Kidney glomerular epithelial cell (primary cell): ENCODE results near the gene ANKS1B.
"Not testable (repeated sequence)": the region's sequence is repeated elsewhere in the genome, so short reads cannot be mapped to it uniquely, and the experiment has no call there.

ENCODE experiments used
- DNase-seq: peaks from one replicate; lab custom pipeline; 2025; lab: John Stamatoyannopoulos, UW

Gene ANKS1B

DNA sequence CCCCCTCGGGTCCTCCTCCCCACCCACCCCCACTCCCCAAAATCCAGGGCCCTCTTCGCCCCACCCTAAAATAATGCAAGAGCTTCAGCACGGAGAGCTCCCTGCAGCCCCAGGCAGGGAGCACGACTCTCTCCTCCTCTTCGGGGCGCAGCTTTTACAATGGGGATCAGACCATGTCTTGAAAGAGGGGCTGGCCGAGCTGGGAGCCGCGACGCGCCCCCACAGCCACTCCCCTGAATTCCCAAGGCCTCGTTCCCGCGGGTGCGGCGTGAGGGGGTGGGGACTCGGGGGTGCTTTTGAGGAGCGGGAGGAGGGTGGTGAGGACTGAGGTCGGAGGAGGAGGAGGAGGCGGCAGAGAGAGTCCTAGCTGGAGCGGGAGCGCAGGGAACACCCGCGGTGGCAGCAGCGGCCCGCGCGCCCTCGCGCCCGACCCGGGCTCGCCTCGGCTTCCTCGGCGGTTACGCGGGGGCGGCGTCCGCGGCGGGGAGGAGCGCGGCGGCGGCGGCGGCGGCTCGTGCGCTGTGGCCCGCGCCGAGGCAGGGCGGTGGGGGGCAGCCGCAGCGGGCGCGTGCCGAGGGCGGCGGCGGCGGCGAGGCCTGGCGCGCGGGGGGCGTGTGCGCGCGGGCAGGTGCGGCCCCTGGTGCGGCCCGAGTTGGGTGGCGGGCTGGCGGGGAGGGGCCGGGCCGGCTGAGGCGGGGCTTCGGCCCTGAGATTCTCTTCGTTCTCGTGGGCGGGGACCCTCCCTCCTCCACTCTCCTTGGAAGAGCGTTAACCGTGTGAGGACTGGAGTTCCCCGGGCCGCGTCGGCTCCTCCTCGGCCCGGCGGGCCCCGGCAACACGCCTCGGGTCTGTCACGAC, at the start of gene ANKS1B:
Gene ANKS1B (minus strand): TSS at position 666 of the 858 bp plus-strand sequence. CDS start 699 bp downstream, outside the sequence.
- peak; percentile 30 for DNase-seq

DNA sequence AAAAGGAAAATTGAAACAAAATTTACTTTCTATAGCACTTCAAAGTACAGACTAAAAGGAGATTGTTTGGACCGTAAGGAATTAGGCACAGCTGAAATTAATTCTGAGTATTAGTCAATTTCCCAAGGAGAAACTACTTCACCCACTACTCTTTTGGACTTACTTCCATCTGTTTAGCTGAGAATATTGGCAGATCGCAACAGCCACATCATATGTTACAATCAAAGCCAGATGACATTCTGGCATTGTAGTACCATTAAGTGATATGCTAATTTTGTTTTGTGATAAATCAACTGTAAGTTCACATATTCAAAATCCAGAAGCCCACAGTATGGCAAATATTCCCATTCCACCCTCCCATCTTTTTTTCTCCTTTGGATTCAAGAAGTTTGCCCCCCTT, 47.1 kb upstream of the ANKS1B start:
- no peak for DNase-seq

DNA sequence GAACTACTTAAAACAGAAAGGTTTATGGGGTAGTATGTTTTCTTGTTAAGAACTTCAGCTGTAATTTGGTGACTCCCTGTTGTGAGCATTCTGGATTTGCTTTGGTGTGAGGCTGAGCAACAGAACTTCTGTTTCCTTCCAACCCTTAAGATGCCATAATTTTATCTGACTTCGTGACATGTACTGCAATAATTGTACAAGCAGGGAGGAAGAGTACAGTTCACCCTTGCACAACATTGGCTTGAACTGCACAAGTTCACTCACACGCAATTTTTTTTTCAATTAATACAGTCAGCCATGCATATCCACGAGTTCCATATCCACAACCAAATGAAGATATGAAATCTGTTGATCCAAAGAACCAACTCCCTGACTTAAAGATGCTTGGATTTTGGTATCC, 42.9 kb upstream of the ANKS1B start:
- DNase-seq = no peak

DNA sequence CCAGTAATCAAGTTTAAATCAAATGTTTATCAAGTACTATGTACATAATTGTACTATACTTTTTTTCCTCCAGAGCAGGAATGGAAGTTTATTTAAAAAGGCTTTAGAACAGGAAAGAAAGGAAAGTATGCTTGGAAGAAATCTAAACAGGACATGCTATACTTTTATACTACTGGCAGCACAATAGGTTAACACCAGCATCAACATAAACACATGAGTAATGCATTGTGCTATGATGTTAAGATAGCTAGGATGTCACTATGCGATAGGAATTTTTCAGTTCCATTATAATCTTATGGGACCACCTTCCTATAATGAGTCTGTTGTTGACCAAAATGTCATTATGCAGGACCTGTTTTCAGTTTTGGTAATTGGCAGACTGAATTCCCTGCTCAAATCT, 41.5 kb upstream of the ANKS1B start:
- DNase-seq = no peak

DNA sequence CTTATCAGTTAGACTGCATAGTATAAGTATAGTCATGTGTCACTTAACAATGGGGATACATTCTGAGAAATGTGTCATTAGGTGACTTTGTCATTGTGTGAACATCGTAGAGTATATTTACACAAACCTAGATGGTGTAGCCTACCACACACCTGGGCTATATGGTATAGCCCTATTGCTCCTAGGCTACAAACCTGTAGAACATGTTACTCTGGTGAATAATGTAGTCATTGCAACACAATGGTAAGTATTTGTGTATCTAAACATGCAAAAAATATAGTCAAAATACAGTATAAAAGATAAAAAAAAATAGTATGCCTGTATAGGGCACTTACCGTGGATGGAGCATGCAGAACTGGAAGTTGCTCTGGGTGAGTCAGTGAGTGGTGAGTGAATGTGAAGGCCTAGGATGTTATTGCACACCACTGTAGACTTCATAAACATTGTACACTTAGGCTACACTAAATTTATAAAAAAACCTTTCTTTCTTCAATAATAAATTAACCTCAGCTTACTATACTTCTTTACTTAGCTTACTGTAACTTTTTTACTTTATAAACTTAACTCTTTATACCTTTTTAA, 40.3 kb upstream of the ANKS1B start:
- DNase-seq = no peak

DNA sequence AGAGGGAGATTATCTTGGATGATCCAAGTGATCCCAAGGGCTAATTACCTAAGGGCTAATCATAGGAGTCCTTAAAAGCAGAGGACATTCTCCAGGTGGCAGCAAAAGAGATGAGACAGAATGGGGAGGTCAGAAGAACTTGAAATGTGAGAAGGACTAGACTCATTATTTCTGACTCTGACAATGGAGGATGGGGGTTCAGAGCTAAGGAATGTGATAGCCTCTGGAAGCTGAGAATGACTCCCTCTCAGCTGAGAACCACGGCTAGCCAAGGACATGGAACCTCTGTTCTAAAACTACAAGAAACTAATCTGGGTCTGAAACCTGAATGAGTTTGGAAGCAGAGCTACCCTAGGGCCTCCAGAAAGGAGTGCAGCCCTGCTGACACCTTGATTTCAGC, 35.6 kb upstream of the ANKS1B start:
- DNase-seq = no peak

DNA sequence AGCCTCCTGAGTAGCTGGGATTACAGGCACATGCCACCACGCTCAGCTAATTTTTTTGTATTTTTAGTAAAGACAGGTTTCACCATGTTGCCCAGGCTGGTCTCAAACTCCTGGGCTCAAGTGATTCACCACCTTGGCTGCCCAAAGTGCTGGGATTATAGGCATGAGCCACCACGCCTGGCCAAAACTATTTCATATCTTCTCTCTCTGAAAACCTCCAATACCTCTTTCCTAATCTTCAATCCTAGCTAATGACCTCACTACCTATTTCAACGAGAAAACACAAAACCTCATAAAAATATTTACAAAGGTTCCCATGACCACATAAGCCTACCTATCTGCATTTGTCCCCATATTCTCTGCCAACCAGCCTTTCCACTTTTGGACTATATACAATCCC, 32.3 kb upstream of the ANKS1B start:
- no peak for DNase-seq

DNA sequence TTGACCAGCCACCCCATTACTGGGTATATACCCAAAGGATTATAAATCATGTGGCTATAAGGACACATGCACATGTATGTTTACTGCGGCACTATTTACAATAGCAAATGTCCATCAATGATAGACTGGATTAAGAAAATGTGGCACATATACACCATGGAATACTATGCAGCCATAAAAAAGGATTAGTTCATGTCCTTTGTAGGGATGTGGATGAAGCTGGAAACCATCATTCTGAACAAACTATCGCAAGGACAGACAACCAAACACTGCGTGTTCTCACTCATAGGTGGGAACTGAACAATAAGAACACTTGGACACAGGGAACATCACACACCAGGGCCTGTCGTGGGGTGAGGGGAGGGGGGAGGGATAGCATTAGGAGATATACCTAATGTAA, 31.6 kb upstream of the ANKS1B start:
- not testable (repeated sequence) for DNase-seq

DNA sequence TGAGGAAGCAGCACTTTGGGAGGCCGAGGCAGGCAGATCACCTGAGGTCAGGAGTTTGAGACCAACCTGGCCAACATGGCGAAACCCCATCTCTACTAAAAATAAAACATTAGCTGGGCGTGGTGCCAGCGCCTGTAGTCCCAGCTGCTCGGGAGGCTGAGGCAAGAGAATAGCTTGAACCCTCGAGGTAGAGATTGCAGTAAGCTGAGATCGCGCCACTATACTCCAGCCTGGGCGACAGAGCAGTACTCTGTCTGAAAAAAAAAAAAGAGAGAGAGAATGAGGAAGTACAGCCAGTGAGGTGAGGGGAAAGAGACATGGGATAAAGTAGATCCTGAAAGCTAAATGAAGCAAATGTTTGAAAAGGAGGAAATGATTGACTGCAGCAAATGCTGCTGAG, 21.1 kb upstream of the ANKS1B start:
- DNase-seq = not testable (repeated sequence)

DNA sequence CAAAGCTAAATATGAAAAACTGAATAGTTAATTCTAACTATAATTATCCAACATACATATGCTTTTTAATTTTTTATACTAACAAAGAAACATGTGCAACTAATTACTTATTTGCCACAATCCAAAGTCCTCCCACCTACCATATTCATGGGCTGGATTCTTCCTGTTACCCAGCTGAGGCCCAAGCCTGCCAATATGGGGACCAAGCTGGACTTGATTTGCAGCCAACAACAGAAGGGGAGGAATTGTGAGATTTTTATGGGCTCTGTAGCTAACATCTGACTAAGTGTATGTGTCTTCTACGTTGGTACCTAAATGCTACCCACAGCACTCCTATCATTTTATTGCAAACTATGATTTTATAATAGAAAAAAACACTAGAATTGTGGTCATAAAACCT, 13.1 kb upstream of the ANKS1B start:
- no peak for DNase-seq

DNA sequence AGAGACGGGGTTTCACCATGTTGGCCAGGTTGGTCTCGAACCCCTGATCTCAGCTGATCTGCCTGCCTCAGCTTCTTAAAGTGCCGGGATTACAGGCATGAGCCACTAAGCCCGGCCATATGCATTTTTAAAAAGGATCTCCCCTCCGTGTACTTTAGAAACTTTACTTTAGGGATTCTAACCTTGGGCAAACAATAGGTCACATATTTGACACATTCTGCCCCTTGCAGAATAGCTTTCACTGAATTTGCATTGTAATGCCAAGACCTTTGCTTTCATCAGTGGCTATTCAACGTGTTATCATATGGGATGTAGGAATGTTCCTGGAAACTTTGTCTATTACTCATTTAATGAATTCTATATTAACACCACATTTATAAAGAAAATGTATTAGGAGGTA, 11.4 kb upstream of the ANKS1B start:
- DNase-seq = no peak

DNA sequence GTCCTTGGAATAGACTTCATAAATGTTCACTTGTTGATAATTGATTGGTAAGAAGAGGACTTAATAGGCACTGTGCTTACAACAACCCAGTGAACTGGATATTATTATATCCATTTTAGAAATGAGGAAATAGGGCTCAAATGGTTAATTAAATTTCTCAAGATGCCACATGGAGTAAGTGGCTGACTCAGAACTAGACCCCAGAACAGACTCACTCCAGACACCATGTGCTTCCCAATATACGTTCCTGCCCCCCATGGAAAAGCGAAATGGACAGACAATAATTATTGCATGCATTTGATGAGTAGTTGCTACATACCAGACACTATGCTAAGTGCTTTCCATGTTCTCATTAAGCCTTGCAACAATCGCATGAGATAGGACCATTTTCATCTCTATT, 895 bp upstream of the ANKS1B start:
- no peak for DNase-seq

DNA sequence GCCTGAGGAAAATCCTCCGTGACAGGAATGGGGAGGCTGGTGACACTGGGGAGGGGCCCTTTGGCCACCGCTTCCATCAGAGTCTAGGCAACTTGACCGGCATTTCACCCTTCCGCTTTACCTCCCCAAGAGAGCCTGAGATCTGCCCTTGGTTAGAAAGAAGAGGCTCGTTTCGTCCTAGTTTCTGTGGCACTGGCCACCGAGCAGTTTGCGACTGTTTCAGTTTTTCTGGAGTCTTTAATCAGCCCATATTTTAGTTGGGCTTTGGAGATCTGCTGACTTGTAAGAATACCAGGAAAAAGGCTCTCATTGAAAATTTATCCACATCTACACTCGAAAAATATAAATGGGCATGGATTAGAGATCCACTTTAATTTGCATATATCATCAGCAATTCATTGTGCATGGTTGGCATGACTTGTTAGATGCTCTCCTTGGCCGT, 414 bp upstream of the ANKS1B start:
- no peak for DNase-seq

DNA sequence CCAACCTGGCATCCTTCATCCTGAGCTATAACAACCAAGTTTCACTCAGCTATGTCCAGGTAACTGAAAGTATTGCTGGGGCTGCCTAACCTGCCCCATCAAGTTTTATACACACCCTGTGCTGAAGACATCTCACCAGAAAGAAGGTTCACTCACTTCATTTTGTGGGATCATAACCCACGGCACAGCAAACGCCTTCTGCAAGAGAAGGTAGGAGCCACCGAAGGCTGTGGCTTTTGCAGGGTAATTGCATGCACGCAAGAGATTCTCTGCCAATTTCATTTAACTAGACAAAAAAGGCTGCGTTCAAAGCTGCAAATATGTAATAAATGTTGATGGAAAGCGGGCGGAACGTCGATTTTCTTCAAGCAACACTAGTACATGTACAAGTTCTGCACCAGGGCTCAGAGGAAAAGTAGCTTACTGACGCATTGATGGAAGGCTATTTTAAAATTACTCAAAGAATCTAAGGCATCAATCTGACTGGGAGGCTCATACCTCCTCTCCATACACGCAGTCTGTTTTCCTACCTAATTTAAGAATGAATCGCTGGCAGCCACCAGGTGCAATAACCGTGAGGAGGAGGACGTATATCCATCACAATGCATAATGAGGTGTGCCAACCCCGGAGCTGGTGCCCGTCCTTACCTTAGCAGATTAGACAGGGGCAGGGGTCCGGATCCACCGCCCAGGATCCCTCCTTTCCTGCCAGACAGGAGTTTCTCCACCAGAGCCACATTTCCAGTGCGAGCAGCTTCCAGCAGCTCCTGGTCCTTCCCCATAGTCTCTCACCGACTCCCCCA, 1.1 kb downstream of the ANKS1B start:
- DNase-seq = no peak

DNA sequence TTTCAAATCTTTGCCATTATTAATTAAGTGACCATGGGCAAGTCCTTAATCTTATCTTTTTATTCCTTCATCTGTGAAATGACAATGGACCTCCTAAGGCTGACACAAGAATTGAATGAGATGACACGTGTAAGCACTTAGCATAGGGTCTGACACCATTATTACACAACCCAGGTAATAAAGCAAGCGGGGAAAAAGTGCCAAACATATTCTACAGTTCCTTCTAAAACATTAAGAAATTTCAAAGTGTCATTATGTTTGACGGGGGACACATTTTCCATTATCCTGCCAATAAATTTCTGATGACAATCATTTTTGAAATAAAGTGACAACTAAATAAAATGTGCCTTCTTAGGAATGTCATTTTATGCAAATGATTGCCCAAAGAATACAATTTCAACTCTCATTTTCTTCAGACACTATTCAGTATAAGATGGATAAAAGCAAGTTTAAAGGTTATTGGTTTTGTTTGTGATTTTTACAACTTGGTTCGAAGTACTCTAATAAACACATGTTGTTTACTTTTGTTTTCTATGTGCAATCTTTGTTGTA, 3.0 kb downstream of the ANKS1B start:
- no peak for DNase-seq

DNA sequence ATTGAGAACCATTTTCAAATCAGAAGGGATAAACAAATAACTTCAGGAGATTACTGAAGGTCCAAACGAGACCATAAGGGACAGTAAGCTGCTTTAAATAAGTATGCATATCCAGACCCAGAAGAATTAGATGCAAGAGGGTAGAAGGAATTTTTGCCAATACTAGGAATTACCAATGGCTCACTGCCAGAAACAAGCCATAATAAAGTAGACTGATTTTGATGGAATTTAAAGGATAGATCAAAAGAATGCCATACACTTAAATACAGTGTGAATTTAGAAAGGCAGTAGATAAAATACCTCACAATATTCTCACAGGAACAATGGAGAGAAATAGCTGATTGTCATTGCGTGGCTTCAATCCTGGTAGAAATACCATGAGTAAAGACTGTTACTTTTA, 5.3 kb downstream of the ANKS1B start:
- DNase-seq = no peak

DNA sequence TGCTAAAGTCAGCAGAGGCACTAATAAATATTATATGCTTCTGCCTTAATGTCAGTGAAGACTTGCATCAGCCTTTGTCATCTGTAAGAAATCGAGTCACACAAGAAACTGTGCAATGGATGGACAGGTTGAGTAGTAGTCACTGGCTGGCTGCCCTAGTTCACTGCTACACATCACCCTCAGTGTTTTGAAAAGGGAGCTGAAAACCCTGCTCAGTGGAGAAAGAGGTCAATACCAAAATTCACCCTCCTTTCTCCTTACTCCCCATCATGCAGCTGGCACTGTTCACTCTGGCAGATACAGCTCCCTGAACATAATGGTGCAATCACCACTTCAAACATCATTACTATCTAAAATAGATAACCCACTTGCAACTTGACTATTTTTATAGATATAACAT, 6.6 kb downstream of the ANKS1B start:
- no peak for DNase-seq

DNA sequence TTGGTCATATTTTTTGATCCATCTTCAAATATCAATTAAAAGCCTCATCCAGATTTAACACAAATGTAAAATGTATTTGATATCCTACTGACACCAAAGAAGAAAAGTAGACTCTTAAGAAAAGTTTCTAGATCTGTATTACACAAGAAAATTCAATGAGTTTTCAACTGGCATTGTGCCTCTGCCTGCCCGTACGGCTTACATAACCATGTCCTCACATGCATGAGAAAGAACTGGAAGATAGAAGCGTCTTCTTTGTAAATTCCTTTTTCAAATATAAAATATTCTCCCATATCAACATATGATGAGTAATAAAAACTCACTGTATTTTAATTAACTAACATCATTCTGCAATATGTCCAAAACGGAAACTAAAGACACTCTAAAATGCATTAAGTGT, 7.2 kb downstream of the ANKS1B start:
- DNase-seq = no peak

DNA sequence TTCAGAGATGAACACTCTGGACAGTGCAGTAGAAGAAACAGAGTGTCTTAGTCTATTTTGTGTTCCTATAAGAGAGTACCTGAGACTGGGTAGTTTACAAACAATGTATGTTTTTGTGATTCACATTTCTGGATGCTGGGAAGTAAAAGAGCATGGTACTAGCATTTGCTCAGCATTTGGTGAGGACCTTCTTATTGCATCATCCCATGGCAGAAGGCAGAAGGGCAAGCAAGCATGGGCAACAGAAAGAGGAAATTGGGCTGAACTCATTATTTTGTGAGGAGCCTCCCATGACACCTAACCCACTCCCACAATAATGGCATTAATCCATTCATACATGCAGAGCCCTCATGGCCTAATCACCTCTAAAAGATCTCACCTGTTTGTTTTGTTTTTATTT, 8.0 kb downstream of the ANKS1B start:
- no peak for DNase-seq

DNA sequence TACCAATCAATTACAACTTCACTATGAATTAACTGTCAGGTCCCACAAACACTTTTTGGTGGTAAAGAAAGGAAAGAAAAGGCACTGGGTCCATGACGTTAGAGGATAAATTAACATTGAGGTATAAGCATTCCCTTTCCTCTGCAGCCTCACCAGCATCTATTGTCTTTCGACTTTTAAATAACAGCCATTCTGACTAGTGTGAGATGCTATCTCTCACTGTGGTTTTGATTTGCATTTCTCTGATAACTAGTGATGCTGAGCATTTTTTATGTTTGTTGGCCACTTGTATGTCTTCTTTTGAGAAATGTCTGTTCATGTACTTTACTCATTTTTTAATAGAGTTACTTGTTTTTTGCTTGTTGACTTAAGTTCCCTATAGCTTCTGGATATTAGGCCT, 9.4 kb downstream of the ANKS1B start:
- DNase-seq = no peak

DNA sequence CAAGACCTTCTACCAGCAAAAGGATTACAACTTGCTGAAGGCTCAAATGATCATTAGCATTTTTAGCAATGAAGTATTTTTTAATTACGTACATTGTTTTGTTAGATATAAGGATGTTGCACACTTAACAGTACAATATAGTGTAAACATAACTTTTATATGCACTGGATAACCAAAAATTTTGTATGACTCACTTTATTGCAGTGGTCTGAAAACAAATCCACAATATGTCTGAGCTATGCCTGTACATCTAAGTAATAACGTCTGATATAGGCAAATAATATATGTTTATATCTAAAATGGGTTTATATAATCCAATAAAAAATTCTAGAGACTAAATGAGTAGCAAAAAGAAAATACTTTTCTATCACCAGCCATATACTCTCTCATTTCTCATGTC, 10.6 kb downstream of the ANKS1B start:
- no peak for DNase-seq

DNA sequence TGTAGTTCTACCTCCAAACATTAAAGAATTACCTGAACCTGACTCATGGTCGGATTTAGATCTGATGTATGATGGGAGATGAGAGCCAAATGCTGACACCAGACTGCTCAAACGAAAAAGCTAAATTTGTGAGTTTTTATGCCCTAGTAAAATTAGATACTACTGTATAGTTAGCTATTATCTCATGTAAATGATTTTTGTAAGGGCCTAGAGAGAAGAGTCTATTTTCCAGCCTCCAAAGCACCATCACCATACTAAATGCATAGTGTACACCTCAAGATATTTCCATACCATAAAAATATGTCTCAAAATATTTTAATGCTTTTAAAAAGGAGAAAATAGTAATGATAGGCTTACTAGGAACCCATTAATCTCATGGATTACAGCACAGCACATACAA, 18.3 kb downstream of the ANKS1B start:
- no peak for DNase-seq

DNA sequence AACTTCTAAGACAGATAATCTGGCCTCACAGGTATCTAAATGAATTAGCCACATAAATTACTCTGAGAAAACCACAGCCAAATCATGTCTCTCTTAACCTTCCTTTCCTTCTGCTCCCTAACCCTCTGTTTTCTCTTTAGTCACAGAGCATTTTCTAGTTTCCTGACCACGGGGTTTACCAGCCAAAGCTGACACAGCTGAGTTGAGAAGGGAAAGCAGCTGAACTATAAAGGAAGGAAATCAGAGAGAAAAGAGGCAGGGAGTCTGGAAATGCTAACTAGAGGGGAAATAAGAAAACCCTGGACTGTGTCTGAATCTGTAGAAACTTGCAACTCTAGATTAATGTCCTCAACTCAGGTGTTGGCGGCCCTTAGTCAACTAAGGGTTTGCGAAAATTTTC, 24.4 kb downstream of the ANKS1B start:
- peak; percentile 40 for DNase-seq
